Epidermal melanocyte (primary cell): ENCODE measurements around the gene GSPT1.
"Not testable (repeated sequence)": the region's sequence is repeated elsewhere in the genome, so short reads cannot be mapped to it uniquely, and the experiment has no call there.

Source experiments
- DNase-seq: peaks from one replicate; pipeline ENCODE4 v3.0.0; 2011; ENCODE audit warnings: low spot score; ENCODE audit not compliant: insufficient read length

GSPT1 gene

DNA sequence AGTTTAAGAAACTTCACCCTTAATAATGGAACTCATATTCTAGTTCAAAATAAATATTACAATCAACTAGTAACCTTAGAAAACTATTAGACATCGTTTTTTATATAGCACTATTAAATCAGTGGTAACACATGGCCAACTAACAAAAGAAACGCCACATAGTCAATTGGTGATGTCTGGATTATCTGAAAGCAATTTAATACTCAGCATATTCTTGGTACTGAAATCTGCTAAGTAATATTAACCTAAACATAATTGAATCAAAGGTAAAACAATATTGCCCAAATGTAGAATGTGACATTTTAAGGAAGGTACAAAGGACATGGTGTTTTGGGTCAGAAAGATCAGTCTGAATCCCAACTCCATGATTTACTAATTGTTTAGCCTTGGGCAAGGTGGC, 53.3 kb downstream of the GSPT1 start:
- no peak for DNase-seq

DNA sequence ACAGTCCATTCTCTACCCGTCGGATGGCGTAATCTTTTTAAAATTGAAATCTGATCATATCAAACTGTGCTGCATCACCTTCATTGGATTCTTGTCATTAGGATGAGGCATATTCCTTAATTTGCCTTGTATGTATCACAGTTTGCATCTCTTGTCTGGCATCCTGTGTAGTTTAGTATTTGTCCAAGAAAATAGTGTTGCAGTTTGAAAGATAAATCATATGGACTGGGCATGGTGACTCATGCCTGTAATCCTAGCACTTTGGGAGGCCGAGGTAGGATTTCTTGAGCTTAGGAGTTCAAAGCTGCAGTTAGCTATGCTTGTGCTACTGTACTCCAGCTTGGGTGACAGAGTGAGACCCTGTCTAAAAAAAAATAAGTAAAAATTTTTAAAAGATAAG, 58.6 kb downstream of the GSPT1 start:
- no peak for DNase-seq

DNA sequence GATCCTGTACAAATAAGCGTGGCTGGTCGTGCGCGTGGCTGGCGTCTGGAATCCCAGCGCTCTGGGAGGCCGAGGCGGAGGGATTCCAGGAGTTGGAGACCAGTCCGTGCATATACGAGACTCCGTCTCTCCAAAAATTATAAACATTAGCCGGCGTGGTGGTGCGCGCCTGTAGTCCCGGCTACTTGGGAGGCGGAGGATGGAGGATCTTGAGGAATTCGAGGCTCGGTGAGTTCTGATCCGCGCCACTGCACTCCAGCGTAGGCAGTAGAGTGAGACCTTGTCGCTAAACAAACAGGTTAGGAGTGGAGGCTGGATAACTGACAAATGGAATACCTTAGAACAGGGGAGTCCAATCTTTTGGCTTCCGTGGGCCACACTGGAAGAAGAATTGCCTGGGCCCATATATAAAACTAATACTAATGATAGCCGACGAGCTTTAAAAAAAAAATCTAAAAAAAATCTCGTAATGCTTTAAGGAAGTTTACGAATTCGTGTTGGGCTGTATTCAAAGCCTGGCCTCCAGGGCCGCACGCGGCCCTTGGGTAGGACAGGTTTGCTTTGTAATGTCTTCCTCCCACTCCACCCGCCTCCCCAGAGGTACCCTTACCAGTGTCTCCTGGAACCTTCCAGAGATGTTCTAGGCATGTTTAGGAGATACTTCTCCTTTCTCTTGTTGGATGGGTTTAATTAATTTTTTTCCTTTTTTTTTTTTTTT, 63.5 kb downstream of the GSPT1 start:
- DNase-seq: no peak

DNA sequence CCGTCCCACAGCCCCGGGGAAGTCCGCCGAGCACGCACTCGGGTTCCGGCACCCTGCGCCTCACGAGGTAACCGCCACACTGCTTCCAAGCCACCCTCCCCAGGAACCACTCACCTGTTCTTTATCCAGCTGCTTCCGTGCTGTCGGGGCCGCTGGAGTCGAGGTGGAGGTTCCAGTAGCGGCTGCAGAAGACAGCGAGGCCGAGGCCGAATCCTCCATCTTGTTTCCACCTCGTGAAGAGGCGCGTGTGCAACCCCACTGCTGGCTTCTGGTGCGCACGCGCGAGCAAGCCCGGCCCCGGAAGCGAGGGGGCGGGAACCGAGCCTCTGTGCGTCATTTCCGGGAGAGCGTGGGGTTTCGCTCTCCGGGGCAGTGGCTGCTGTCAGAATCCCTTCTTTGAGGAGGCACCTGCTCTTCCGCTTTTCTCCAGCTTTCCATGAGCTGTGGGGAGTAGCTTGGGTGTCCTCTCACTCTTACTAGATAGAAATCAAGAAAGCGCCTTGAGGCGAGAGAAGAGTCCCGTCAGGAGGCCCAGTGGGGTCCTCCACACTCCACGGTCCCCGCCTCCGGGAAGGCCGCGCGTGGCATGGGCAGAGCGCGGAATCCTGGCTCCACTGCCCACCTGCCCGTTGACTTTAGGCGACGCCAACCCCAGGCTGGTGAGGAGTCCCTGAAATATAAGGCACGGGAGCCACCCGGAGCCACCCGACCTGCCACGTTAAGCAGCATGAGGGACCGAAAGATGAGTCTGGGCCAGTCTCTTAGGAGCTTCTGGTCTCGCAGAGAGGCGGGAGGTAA, 64.3 kb downstream of the GSPT1 start, which contains the start of gene RSL1D1:
RSL1D1 (minus strand) TSS at position 249 of the 798 bp plus-strand sequence; CDS start at position 219, 30 bp downstream.
- peak; percentile 97 for DNase-seq

- DNase-seq: no peak
Measured at GRCh38 chr16:11848842-11849241, 66.9 kb downstream of the GSPT1 start.

DNA sequence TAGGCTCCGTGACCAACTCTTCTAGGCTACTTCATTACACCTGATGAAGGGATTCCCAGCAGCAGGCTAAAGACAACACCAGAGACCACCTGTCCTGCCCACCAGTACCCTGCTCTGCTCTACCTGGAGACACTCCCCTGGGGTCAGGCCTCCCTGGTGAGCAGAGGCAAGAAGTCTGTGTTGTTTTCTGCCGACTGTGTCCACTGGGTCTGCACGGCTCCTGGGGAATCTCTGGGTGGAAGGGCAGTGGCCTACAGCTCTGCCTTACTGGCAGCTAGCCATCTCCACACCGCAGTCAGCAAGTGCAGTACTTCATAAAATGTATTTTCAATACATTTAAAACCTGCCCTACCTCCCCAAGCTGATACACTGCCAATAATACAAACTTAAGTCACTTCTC, 71.3 kb downstream of the GSPT1 start:
- no peak for DNase-seq

DNA sequence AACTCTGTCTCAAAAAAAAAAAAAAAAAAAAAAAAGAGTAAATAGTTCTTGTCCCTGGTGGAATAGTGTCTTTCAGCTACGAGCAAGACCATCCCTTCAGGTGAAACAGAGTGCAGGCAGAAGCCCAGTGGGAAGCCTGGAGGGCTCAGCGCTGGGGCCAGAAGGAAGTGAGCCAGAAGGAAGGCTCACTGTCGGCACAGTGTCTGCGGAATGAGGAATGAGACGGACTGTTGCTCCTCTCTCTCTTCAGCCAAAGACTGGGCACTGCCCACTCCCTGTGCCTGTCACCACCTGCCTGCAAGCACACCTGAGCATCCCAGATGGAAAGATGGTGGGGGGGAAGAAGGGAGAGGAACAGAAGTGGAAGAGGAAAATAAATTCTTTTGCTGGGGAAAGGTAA, 71.9 kb downstream of the GSPT1 start:
- no peak for DNase-seq

DNA sequence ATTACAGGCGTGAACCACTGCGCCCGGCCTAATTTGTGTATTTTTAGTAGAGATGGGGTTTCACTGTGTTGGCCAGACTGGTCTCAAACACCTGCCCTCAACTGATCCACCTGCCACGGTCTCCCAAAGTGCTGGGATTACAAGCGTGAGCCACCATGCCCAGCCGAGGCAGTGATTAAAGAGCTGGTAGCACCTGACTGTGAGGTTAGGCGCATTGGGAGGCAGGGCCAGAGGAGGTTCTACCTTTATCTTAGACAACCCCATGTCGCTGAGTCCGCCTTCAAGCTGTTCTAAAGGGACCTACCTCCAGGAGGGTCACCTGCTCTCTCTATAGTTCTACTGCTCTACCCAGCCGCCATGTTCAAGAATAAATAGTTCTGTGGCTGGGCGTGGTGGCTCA, 72.5 kb downstream of the GSPT1 start:
- DNase-seq: no peak

DNA sequence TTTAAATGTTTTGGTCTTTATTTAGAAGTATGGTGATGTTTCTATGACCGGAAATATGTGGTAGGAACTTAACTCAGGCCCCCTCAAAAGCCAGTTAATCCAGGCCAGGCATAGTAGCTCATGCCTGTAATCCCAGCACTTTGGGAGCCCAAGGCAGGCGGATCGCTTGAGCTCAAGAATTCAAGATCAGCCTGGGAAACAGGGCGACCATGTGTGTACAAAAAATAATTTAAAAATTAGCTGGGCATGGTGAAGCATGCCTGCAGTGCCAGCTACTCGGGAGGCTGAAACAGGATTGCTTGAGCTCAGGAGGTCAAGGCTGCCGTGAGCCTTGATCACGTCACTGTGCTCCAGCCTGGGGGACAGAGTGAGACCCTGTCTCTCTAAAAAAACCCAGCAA, 74.7 kb downstream of the GSPT1 start:
- DNase-seq: no peak

DNA sequence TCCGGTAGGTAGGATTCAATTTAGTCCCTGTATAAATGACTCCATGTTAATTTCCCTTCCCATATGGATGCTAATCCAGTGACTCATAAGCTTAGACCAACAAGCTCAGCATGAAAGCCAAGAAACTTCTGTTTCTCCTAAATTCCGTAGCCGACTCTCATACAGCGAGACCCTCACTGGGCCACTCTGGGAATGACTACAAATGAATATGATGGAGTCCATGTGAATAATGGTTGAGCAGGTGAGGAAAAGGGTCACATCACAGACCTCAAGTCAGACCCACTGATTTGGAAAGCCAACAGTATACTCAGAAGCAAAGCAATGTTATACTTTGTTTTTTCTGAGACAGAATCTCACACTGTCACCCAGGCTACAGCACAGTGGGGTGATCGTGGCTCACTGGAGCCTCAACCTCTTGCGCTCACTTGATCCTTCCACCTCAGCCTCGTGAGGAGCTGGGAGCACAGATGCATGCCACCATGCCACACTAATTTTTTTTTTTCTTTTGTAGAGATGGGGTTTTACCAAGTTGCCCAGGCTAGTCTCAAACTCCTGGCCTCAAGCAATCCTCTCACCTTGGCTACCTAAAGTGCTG, 79.0 kb downstream of the GSPT1 start:
- no peak for DNase-seq

GRCh38 chr16:11835891-11836649, 79.7 kb downstream of the GSPT1 start:
- DNase-seq: no peak

GRCh38 chr16:11835309-11835708, 80.4 kb downstream of the GSPT1 start:
- DNase-seq: no peak

GRCh38 chr16:11833951-11834695, 81.6 kb downstream of the GSPT1 start:
- DNase-seq: no peak

GRCh38 chr16:11828696-11829095, 87.1 kb downstream of the GSPT1 start:
- no peak for DNase-seq

- not testable (repeated sequence) for DNase-seq
Measured at GRCh38 chr16:11825520-11826165, 90.1 kb downstream of the GSPT1 start.

GRCh38 chr16:11824362-11824761, 91.4 kb downstream of the GSPT1 start:
- no peak for DNase-seq

- DNase-seq: not testable (repeated sequence)
Measured at GRCh38 chr16:11823645-11824044, 92.1 kb downstream of the GSPT1 start.

- DNase-seq: no peak
Measured at GRCh38 chr16:11819798-11820197, 96.0 kb downstream of the GSPT1 start.

GRCh38 chr16:11818970-11819369, 96.8 kb downstream of the GSPT1 start:
- not testable (repeated sequence) for DNase-seq
